Suppressor macrophage (primary cell): ENCODE measurements around the gene PRICKLE4.

Experiments used
- DNase-seq, 4 experiments: peaks; one replicate each; pipeline ENCODE4 v3.0.0-alpha.2; 2020 to 2022

PRICKLE4 gene

DNA sequence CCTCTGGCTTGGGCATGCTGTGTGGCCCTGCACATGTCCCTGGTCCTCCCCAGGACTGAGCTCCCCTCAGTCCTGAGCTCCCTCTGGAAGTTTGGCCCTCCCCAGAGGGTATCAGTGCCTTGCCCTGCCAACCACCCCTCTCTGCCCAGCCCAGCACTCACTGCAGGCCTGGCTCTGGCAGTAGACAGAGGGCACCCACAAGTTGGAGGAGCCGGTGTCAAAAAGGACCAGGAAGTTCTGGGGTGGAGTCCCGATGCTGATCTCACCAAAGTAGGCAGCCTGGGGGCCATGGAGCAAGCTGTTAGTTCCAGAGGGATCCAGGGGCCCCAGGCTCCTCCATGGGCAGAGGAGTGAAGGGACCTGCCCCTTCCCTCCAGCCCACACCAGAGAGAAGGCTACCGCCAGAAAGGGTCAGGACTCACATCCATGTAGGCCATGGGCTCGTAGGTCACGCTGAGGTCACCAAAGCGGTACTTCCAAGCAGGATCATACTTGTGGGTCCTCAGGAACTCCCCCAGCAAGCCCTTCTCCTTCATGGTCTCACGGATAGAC is 36.3 kb upstream of the PRICKLE4 start:
- no peak for DNase-seq

DNA sequence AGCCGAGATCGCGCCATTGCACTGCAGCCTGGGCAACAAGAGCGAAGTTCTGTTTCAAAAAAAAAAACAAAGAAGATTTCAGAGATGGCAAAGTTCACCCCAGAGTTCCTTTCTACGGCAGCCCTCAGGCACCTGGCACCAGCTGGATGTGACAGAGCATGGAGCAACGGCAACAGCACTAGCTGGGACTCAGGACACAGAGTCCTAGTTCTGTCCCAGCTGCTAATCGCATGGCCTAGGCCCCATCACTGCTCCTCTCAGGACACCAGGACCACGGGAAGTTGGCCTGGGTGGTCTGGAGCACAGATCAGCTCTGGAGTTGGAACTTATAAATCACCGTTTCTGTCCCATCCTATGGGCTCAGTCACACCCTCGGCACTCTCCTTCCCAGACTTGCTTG is 34.5 kb upstream of the PRICKLE4 start:
- DNase-seq, result no peak

GRCh38 chr6:41747256-41748101 is 33.1 kb upstream of the PRICKLE4 start, which contains the start of gene PGC:
PGC (minus strand) TSS chr6:41747397; CDS start chr6:41747334, 63 bp downstream.
- no peak for DNase-seq

GRCh38 chr6:41748102-41748477 is 32.5 kb upstream of the PRICKLE4 start:
- DNase-seq, result no peak

DNA sequence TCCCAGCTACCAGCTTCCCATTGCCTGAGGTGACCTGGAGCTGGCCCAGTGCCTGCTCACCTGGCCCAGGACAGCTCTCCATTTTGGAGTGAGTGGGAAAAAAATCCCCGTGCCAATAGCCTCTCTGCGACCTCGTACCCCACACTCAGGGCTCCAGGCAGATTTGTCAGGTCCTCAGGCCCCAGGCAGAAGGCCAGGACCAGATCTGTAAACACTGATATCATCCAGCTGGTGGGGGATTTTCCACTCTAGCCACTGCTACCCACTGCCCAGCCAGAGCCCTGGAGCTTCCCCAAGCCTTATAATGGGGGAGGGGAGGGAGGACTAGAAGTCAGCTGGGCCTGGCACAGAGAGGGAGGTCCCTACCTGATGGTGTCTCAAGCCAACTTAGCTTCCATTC is 32.0 kb upstream of the PRICKLE4 start:
- DNase-seq, result no peak

DNA sequence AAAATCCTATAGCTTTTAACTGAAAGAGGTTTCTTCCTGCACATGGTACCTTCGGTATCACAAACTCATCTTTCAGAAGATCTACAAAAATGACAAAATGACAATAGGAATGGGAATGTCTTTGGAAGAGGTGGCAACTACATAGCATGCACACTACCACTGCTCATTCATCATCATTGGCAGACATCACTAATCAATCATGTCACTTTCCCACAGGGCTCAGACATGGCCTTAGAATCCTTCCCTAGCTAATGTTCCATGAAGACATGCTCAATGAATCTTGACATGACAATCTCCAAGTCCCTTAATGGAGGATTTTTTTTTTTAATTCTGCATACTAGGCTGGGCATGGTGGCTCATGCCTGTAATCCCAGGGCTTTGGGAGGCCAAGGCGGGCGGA is 30.2 kb upstream of the PRICKLE4 start:
- no peak for DNase-seq

GRCh38 chr6:41755895-41756294 is 24.7 kb upstream of the PRICKLE4 start:
- DNase-seq, result no peak

DNA sequence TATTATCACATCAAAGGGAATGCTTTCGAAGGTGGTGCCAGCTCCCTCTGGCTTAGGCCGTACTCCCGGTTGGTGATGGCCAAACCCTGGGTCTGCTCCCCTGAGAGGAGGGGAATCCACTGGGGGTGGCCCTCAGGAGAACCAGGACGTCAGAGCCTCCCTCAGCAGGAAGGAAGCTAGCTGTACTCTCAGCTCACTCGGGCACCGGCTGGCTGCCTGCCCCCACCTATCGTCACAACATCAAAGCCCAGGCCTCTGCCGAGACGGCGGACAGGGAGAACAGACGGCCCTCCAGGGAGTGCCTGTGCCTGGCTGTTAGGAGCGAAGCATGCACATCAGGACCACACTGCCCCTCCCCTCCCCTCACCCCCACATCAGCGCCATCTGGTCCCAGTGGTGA is 24.2 kb upstream of the PRICKLE4 start:
- no peak for DNase-seq

DNA sequence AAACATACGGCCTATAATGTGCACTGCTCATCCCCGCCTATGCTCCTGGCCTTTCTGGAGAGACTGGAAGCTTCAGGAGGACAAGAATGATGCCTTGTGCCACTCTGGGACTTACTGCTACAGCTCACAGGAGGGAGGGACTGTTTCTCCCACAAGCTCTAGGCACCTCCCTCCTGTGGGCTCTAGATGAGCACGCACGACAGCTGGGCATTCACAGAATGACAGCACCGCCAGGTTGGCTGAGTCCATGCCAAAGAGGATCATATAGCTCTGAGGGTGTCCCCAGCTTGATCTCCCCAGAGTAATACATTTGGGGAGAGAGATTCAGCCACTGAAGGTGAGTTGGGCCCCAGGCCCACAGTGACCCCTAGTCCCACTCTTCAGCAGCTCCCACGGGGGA is 23.3 kb upstream of the PRICKLE4 start:
- no peak for DNase-seq

GRCh38 chr6:41757931-41758640 is 22.5 kb upstream of the PRICKLE4 start:
- no peak for DNase-seq

GRCh38 chr6:41758641-41759035 is 21.9 kb upstream of the PRICKLE4 start:
- no peak for DNase-seq

GRCh38 chr6:41759106-41759904 is 21.3 kb upstream of the PRICKLE4 start:
- DNase-seq, result no peak

DNA sequence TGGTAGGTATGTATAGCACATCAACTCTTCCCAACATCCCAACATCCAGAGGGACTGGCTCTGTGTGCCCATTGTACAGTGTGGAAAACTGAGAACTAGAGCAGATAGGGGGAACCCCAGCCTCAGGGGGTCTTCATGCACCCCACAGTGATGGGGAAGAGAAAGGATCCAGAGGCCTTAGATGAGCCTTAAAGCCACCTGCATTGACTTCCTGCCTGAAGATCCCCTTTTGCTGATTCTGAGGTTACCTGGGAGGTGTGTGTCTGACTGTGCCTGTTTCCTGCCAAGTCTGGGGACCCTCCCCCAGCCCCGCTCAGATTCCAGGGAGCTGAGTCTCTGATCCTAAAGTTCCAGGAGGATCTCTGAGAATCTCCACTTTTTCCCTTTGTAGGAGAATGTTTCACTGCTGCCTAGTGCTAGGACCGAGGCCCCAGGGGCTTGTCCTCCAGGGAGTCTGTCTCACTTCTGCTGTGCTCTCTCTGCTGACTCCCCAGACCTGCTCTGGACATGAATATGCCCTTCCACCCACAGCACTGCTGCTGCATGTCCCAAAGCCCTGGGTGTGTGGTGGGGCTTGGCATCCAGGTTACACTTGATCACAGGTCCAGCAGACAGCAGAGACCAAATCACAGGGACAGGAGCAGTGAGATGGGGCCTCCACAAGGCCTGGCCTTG is 20.5 kb upstream of the PRICKLE4 start:
- no peak for DNase-seq

DNA sequence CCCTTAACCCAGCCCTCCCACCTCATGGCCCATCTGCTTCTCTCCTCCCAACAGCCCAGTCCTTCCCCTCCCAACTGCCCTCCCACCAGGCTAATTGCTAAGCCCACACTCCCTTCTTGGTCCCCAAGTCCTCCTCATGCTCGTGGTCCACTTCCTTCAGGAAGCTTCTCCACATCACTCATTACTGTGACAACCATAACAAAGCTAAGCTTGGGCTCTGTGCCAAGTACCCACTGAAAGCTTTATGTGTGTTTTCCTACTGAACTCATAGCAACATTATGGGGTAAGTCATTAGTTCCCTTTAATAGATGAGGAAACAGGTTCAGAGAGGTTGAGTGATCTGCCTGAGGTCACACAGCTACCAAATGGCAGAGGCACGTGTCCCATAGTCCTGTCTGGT is 17.1 kb upstream of the PRICKLE4 start:
- peak; percentile 38 to 78 (median 42) for DNase-seq

DNA sequence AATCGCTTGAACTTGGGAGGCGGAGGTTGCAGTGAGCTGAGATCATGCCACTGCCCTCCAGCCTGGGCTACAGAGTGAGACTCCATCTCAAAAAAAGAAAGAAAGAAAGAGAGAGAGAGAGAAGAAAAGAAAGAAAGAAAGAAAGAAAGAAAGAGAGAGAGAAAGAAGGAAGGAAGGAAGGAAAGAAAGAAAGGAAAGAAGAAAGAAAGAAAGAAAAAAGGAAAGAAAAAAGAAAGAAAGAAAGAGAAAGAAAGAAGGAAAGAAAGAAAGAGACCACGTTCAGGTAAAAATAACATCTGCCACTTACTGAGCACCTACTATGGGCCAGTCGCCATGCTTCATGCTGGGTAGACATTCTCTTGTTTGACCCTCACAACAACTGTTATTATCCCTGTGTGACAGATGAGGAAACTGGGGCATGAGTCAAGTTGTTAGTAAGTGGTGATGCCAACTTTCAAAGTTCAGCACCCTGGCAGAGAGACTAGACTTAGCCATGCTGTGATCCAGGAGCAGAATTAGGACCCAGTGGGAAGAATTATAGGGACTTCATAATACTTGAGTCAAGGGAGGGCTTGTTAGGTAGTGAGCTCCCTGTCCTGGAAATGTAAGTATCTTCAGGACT is 14.4 kb upstream of the PRICKLE4 start:
- DNase-seq, result peak in 1 of 4 experiments; percentile 31

- peak; percentile 19 to 49 (median 42) for DNase-seq
These were observed 13.3 kb upstream of the PRICKLE4 start for GRCh38 chr6:41767112-41767833.

GRCh38 chr6:41768545-41769308 is 11.9 kb upstream of the PRICKLE4 start:
- no peak for DNase-seq

DNA sequence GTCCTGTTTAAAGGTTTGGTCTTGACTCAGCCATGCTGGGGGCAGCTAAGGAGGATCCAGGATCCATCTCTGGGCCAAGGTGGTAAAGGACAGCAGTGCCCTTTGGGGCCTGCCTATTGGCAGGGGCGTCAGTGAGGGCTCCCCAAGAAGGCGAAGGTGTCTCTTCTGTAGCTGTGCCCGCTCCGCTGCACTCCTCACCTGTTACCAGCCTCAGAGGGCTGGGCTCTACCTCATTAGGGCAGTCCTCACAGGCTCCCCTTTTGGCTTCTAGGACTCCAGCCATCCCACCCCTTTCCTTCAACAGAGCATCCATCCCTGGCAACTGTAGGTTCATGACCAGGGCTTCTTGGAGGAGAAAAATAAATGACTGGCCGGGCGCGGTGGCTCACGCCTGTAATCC is 11.2 kb upstream of the PRICKLE4 start:
- no peak for DNase-seq

DNA sequence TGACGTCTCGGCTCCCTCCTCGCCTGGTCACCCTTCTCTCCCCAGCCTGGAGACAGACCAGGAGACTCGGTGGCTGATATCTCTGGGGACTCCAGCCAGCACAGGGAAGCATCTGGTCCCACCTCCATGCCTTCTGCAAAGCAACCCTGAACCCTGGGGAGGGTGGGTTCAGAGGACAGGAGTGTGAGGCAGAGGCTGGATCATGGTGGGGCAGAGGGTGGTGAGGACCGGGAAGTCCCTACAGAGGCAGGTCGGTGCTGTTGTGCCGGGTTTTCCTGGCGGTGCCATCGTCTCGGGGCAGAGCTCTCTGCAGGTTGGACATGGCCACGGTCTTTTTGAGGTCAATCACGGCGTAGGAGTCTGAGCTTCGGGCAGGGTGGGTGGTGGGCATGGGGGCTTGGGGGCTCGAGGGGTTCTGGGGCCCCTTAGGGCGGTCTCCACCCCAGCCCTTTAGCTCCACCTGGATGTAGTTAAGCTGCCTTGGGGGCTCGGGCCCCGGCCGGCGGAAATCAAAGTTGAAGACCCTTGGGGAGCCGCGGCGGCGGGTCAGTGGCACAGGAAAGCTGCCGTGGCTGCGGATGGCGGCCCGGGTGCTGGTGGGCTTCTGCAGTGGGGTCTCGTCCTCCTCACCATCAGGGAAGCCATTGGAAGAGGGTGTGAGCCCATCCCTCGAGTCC is 10.1 kb upstream of the PRICKLE4 start:
- DNase-seq, result no peak
